Endothelial cell of umbilical vein (primary cell): ENCODE measurements around the gene PCDH18. TPM values are rescaled to one million over a fixed set of nuclear protein-coding genes. Genes with fewer than 3 reads are reported as not detected.

Experiments used
- BruUV-seq: library from RNA; stranded (reverse); fragments of 400-500 nt; replicated peaks from 2 replicates; lab custom pipeline; 2021; lab: Mats Ljungman, UMichigan
- CTCF ChIA-PET: fragments of 300-600, 350-600 bp; sonication (Branson Sonifier 250); formaldehyde crosslinking; loops from one replicate; lab custom pipeline; 2021; ENCODE audit warnings: antibody characterized with exemption, inconsistent platforms; lab: Charles Lee
- POLR2A ChIA-PET: fragments of 300-600, 350-600 bp; sonication (Branson Sonifier 250); formaldehyde crosslinking; loops from one replicate; lab custom pipeline; 2021; ENCODE audit warnings: antibody characterized with exemption, inconsistent platforms; lab: Charles Lee
- DNase-seq: peaks from one replicate; pipeline ENCODE4 v3.0.0-alpha.2; 2011; ENCODE audit warnings: low read depth, low spot score
- FAIRE-seq: peaks from 2 replicates; lab custom pipeline; 2011; peaks lifted over from hg19 to GRCh38; lab: Jason Lieb, UNC
- H2AFZ ChIP-seq: 2 replicates; pipeline ENCODE4 v1.6.0; 2012; ENCODE audit warnings: low read depth, low read length, control low read depth, inconsistent platforms
- H3K27ac ChIP-seq: 2 replicates; pipeline ENCODE4 v1.5.1; 2011; ENCODE audit warnings: low read depth, mild to moderate bottlenecking, control low read depth, low read length, moderate library complexity; ENCODE audit not compliant: insufficient read depth
- H3K27me3 ChIP-seq, 2 experiments: 2 replicates each; pipeline versions ENCODE4 v1.6.0 to v1.6.1; 2011; ENCODE audit warnings: low read length in 2 of 2, mixed read lengths in 1 of 2; ENCODE audit not compliant: control insufficient read depth in 2 of 2, insufficient read depth in 2 of 2
- H3K36me3 ChIP-seq, 2 experiments: 2 replicates in 1 of 2; 3 replicates in 1 of 2; pipeline ENCODE4 v1.5.1; 2011; ENCODE audit warnings: low read length in 2 of 2, mild to moderate bottlenecking in 1 of 2, moderate library complexity in 1 of 2; ENCODE audit not compliant: control insufficient read depth in 2 of 2, insufficient read depth in 2 of 2; ENCODE audit errors: extremely low read depth in 1 of 2
- H3K4me1 ChIP-seq: 3 replicates; pipeline ENCODE4 v1.5.1; 2011; ENCODE audit warnings: mild to moderate bottlenecking, low read length; ENCODE audit not compliant: control insufficient read depth, insufficient read depth; ENCODE audit errors: extremely low read depth
- H3K4me2 ChIP-seq: 2 replicates; pipeline ENCODE4 v1.6.1; 2011; ENCODE audit warnings: low read length, control low read depth, mixed read lengths; ENCODE audit not compliant: insufficient read depth
- H3K4me3 ChIP-seq, 3 experiments: fragments of 200-600 bp in 1 of 3; sonication (generic), shearing (Covaris generic) in 1 of 3; replicated peaks in 1 of 3; 2 replicates each; pipeline ENCODE4 v1.5.1; 2011 to 2016; ENCODE audit warnings: control low read depth in 3 of 3, low read length in 3 of 3, mild to moderate bottlenecking in 2 of 3, inconsistent platforms in 1 of 3, low read depth in 1 of 3, moderate library complexity in 1 of 3; ENCODE audit not compliant: insufficient read depth in 1 of 3
- H3K79me2 ChIP-seq: 2 replicates; pipeline ENCODE4 v1.6.0; 2012; ENCODE audit warnings: low read length, inconsistent platforms; ENCODE audit not compliant: control insufficient read depth, insufficient read depth
- H3K9ac ChIP-seq: replicated peaks from 2 replicates; pipeline ENCODE3; 2011; ENCODE audit warnings: low read length, control low read depth; ENCODE audit not compliant: insufficient read depth; ENCODE audit errors: extremely low read depth
- H3K9me1 ChIP-seq: replicated peaks from 3 replicates; pipeline ENCODE4 v1.6.0; 2011; ENCODE audit warnings: mild to moderate bottlenecking, low read length; ENCODE audit not compliant: control insufficient read depth, insufficient read depth; ENCODE audit errors: extremely low read depth
- H3K9me3 ChIP-seq: replicated peaks from 2 replicates; pipeline ENCODE4 v1.5.1; 2012; ENCODE audit warnings: low read length, inconsistent platforms; ENCODE audit not compliant: control insufficient read depth, insufficient read depth
- H4K20me1 ChIP-seq: replicated peaks from 2 replicates; pipeline ENCODE3; 2011; ENCODE audit warnings: mild to moderate bottlenecking, low read length; ENCODE audit not compliant: control insufficient read depth, insufficient read depth; ENCODE audit errors: extremely low read depth
- CTCF ChIP-seq, 2 donors: IDR thresholded peaks; 1 replicate in 1 of 2; 2 replicates in 1 of 2; pipeline ENCODE4 v1.5.1; 2011; ENCODE audit warnings: low read length in 2 of 2, mild to moderate bottlenecking in 2 of 2, moderate library complexity in 2 of 2, control low read depth in 1 of 2, inconsistent platforms in 1 of 2, low read depth in 1 of 2; ENCODE audit not compliant: insufficient read depth in 1 of 2; ENCODE audit errors: extremely low read depth in 1 of 2
- EZH2 ChIP-seq: IDR thresholded peaks from 2 replicates; pipeline ENCODE4 v1.6.1; 2012; ENCODE audit warnings: borderline replicate concordance, low read depth, mild to moderate bottlenecking, moderate library complexity, low read length, inconsistent platforms; ENCODE audit not compliant: severe bottlenecking
- FOS ChIP-seq: IDR thresholded peaks from 2 replicates; pipeline ENCODE4 v1.6.1; 2011; ENCODE audit warnings: mild to moderate bottlenecking, low read length, moderate library complexity, borderline replicate concordance; ENCODE audit not compliant: insufficient read depth
- GATA2 ChIP-seq: IDR thresholded peaks from 2 replicates; pipeline ENCODE4 v1.7.0; 2011; ENCODE audit warnings: low read depth, mild to moderate bottlenecking, moderate library complexity, mixed read lengths, low read length; ENCODE audit not compliant: insufficient read length, insufficient read depth
- JUN ChIP-seq: IDR thresholded peaks from 2 replicates; pipeline ENCODE4 v1.6.1; 2011; ENCODE audit warnings: borderline replicate concordance, low read depth; ENCODE audit not compliant: insufficient read length, insufficient read depth
- MYC ChIP-seq: IDR thresholded peaks from one replicate; pipeline ENCODE4 v1.6.1; 2011; ENCODE audit warnings: mild to moderate bottlenecking, low read depth, low read length
- POLR2A ChIP-seq: IDR thresholded peaks from 2 replicates; pipeline ENCODE4 v1.6.1; 2012; ENCODE audit warnings: low read depth, mild to moderate bottlenecking, control low read depth, low read length
- POLR2AphosphoS5 ChIP-seq: IDR thresholded peaks from 2 replicates; pipeline ENCODE4 v1.6.1; 2012; ENCODE audit warnings: low read depth, mild to moderate bottlenecking, control low read depth, low read length, moderate library complexity; ENCODE audit not compliant: insufficient read depth
- dilution Hi-C: fragments of 300-500 bp; cut with MboI; formaldehyde crosslinking; loops from one replicate; pipeline ENCODE4 v1.15.0; 2019; ENCODE audit warnings: low sequenced_read_pairs; ENCODE audit not compliant: extremely low pct_ligation_motif_present
- intact Hi-C: fragments of 100-400 bp; cut with micrococcal nuclease; formaldehyde crosslinking; loops from one replicate; pipeline ENCODE4 v1.10.0; 2022
- polyA plus RNA-seq, 4 experiments: library from polyadenylated mRNA; depleted of rRNA in 3 of 4; stranded (reverse) in 3 of 4; unstranded in 1 of 4; fragments of >200 nt; gene quantifications; 2 replicates each; pipeline versions ENCODE4 v1.2.1 to v1.2.3, GENCODE V29; 2011 to 2012; ENCODE audit warnings: missing spikeins in 1 of 4
- total RNA-seq: library from RNA; stranded (reverse); gene quantifications from 2 replicates; pipeline ENCODE4 v1.2.3, GENCODE V29; 2021
- TF ChIP-seq, protein P1 (sequence below): IDR thresholded peaks from 2 replicates; pipeline ENCODE4 v1.6.1; 2011; ENCODE audit not compliant: insufficient read depth, insufficient read length

The PCDH18 gene
- total and polyA plus RNA-seq, 2 donors (not counting 3 experiments of a cell fraction or from before 2014, with no cell fraction given) = 1.5 to 2.2 TPM

DNA sequence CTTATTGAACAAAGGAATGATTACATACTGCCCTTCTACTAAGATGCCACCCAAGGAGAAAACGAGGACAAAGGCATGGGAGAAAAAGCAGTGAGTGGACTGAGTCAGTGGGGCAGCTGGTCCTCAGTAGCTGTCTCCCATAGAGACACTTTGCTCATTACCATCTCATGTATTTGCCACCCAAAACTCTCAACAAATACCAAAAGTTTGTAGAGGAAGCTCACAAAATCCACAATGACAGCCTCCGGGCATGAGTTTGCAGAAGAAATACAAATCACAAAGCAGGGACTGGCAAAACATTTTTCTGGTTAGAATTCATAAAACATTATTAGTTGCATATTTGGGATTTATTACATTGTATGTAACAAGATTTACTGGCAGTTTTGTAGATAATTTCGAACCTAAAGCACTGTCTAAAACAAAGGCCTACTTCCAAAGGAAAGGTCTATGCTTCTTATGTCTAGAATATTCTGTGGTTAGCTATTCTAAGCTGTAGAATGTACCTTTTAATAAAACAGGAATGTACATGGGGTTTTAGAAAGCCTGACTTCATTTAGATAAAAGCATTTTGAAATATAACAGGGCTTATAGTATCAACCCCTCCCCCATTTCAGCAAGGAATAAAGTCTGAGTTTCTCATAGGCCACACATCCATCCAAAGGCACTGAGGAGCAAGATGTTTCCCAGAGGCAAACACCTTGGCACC is 17.7 kb downstream of the PCDH18 start:
- CTCF ChIA-PET = interaction anchor here (1.7 kb wide), 1 partner anchor 26 kb away, joined by 4 read pairs; no protein-coding TSS in a partner anchor
- Histone ChIP-seq H3K9me3 (no peaks in the 10 kb centered on the region), H3K79me2 (no peaks in the 10 kb centered on the region), H2AFZ (no peak overlapping the region), H3K27me3 (no peaks in the 10 kb centered on the region), H3K4me1 (peaks cover 11% of the 10 kb centered on the region), H3K9ac (no peak overlapping the region), H4K20me1 (no peaks in the 10 kb centered on the region), H3K9me1 (no peaks in the 10 kb centered on the region), H3K4me2 (no peak overlapping the region), H3K36me3 (no peaks in the 10 kb centered on the region), H3K27ac (no peak overlapping the region), H3K4me3 (no peak overlapping the region)
- dilution Hi-C loops (no loop called here), intact Hi-C loops (no loop called here)
- FAIRE-seq = no peak
- BruUV-seq = no TSS peak
- POLR2A ChIA-PET = no interaction called here
- TF ChIP-seq EZH2 (no peak), CTCF (IDR thresholded peaks at IDR 0.05; ENCODE audit: extremely low read depth in 1 of 2, insufficient read depth in 1 of 2, low read depth in 1 of 2, low read length in 2 of 2) (no peak), JUN (no peak), POLR2AphosphoS5 (no peak), MYC (no peak), FOS (no peak), POLR2A (no peak), GATA2 (no peak)
- TF ChIP-seq, protein P1, sequence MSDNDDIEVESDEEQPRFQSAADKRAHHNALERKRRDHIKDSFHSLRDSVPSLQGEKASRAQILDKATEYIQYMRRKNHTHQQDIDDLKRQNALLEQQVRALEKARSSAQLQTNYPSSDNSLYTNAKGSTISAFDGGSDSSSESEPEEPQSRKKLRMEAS = no peak
- DNase-seq = no peak
